GM12865 (cell line): Measurements from ENCODE around the gene PROM1.

Source experiments
- DNase-seq: peaks from one replicate; pipeline ENCODE4 v3.0.0; 2010; ENCODE audit warnings: low read depth
- H3K4me3 ChIP-seq: 2 replicates; pipeline ENCODE4 v1.5.1; 2011; ENCODE audit warnings: mild to moderate bottlenecking, low read depth, low read length, control low read depth
- CTCF ChIP-seq: IDR thresholded peaks from 2 replicates; pipeline ENCODE4 v1.5.1; 2011; ENCODE audit warnings: low read length, control low read depth, low read depth, inconsistent platforms; ENCODE audit not compliant: insufficient read depth; ENCODE audit errors: missing control alignments

The PROM1 gene

GRCh38 chr4:16118090-16118489, 34.3 kb upstream of the PROM1 start:
- no peak overlapping the region for H3K4me3 ChIP-seq
- no peak for DNase-seq
- TF ChIP-seq CTCF = no peak

DNA sequence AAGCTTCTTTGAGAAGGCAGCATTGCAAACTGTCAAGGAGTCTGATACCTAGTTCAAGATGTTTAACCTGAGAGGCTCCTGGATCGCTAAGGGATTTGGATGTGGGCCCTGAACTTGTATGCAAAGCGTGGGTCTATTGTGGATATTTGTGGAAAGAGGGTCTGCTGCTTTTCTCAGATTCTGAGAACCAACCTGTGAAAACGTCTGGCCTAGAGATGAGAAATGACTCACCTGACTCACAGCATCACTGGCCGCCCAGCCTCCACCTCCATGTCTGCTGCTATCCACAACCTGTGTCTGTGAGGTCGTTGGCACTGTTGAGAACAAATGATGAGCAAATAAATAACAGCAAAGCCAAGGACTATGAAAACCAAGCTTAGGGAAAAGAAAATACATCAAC, 33.3 kb upstream of the PROM1 start:
- DNase-seq = no peak
- no peak for TF ChIP-seq CTCF
- H3K4me3 ChIP-seq = no peak overlapping the region

- TF ChIP-seq CTCF = no peak
- no peak overlapping the region for H3K4me3 ChIP-seq
- DNase-seq = no peak
Observed at GRCh38 chr4:16116493-16116990, 32.7 kb upstream of the PROM1 start.

GRCh38 chr4:16116019-16116418, 32.2 kb upstream of the PROM1 start:
- TF ChIP-seq CTCF = no peak
- no peak overlapping the region for H3K4me3 ChIP-seq
- DNase-seq = no peak

DNA sequence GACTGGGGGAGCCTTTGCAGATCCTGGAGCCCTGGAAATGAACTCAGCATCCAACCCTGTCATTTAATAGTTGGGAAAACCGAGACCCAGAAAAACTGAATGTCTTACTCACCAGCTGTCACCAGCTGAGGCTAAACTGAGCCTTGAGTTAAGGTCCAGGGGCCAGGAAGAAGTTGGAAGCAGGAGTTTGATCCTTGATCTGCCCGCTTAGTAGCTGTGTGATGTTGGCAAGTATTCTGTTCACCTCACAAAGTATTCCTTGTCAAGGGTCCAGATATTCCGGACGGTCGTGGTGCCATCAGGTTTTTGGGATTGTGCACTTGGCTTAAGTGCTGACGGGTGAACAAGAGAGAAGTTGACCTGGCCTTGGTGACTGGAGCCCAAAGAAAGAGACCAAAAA, 30.7 kb upstream of the PROM1 start:
- H3K4me3 ChIP-seq = no peak overlapping the region
- TF ChIP-seq CTCF = no peak
- no peak for DNase-seq

- DNase-seq = no peak
- TF ChIP-seq CTCF = no peak
- no peak overlapping the region for H3K4me3 ChIP-seq
Observed at GRCh38 chr4:16113741-16114140, 29.9 kb upstream of the PROM1 start.

DNA sequence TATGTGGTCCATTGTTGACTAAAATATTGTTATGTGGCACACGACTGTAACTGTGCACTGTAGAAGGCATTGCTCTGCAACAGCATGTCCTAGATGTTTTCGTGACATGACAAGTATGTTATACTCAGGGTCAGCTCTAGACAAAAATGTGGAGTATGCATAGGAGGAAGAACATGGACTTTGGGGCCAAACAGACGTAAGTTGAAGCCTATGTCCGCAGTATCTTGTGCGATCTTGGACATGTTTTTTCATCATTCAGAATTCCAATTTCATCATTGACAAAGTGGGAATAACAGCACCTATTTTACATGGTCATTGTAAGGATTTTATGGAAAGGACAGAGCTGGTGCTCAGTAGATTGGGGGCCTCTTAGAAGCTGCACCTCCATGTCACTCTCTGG, 27.7 kb upstream of the PROM1 start:
- TF ChIP-seq CTCF = no peak
- DNase-seq = no peak
- no peak overlapping the region for H3K4me3 ChIP-seq
